GM21576 (cell line): ENCODE data around the gene BMP8B.

Experiments
- ATAC-seq: cut with Tn5 transposase; IDR thresholded peaks from one replicate; pipeline ENCODE4 v1.9.1; 2021; ENCODE audit warnings: mild to moderate bottlenecking, moderate library complexity; ENCODE audit not compliant: unreplicated experiment

The BMP8B gene

DNA sequence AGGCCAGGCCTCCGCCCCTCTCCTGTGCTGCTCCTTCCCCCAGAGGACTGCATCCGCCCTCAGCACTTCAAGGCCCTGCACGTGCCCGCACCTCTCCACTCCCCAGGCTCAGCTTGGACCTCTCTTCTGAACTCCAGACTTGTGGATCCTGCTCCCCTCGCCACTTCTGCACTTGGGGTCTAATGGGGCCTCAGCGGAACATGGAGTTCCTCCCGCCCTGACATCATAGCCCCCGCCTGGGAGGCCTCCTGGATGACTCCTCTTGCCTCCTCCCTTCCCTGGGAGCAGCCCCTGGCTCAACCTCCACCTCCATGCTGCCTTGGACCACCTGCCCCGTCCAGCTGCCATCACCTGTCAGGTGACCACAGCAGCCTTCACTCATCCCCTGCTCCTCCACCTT lies 27.6 kb downstream of the BMP8B start:
- no peak for ATAC-seq

- no peak for ATAC-seq
Observed at GRCh38 chr1:39760074-39761008, 28.3 kb downstream of the BMP8B start.

GRCh38 chr1:39759436-39759726 lies 29.3 kb downstream of the BMP8B start:
- no peak for ATAC-seq

DNA sequence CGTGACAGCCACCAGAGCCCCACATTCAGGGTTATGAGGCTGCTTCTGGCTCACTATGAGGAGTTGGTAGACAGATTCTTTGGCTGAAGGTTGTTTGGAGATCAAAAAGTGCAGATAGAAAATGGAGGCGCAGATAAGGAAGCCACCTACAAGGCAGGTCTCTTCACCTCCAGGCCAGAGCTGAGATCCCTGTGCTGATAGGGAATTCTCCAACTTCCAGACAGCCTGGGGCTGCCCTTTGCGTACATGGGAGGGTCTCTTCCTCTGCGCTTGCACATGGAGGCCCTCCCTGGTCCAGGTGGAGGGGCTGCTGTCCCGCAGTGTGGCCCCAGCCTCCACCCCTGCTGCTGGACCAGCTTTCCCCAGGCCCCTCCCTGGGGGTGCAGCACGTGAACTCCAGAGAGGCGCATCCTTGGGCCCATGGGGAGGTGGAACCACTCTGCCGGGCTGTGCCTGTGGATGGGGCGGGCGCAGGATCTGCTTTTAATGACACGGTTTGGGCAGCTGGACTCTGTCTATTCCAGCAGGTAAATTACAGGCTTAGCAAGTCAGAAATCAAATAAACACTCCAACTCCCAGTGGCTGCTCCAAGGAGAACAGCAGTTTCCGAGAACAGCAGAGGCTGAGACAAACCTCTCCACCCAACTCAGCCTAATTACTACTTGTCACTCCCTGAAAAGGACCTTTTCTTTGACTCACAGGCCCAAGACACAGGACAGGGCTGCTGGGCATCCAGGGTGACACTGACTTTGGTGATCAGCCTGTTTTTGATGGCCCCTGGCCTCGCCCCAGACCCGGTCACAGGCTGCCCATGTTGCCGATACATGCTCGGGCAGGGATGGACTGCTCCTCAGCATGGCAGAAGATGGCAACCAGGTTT lies 29.9 kb downstream of the BMP8B start:
- ATAC-seq = no peak

GRCh38 chr1:39757501-39757900 lies 31.2 kb downstream of the BMP8B start:
- ATAC-seq = no peak

GRCh38 chr1:39755965-39756659 lies 32.6 kb downstream of the BMP8B start:
- no peak for ATAC-seq

- ATAC-seq = no peak
Observed at GRCh38 chr1:39754906-39755504, 33.7 kb downstream of the BMP8B start.

- ATAC-seq = no peak
Observed at GRCh38 chr1:39754026-39754570, 34.6 kb downstream of the BMP8B start.

DNA sequence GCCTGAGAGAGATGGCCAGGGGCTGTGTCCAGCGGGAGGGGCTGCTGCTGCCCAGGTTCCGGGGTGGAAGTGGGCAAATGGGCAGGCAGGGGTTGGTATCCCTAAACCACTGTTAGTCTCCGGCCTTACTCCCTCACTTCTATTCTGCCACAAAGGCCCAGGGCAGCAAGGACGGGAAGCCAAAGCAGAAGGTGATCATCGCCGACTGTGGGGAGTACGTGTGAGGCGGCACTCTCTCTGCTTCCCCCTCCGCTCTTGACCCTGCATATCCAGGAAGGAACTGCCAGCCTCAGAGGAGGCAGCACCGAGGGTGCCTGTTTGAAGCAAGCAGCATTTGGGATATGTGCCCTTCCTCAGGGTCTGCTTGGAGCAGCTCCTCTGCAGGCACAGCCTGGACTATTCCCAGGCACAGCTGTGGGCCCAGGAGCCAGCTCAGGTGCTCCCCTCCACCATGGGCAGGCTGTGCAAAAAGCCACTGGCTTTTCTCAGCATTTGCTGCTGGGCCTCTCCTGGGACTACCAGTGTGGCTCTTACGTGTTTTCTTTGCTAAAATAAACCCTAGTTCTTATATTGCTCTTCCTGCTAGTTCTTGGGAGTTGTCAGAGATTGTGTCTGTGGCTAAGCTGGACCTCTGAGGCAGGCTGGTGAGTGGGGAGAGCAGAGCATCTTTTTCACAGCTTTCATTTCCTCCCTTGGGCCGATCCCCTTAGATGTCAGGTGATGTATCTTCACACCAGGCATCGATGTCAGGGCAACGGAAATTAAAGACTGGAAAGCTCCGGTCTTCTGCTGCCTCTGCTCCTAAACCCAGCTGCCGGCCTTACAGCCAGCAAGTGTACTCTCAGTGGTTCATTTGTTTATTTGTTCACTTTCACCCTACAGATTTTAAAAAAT lies 35.3 kb downstream of the BMP8B start:
- no peak for ATAC-seq

DNA sequence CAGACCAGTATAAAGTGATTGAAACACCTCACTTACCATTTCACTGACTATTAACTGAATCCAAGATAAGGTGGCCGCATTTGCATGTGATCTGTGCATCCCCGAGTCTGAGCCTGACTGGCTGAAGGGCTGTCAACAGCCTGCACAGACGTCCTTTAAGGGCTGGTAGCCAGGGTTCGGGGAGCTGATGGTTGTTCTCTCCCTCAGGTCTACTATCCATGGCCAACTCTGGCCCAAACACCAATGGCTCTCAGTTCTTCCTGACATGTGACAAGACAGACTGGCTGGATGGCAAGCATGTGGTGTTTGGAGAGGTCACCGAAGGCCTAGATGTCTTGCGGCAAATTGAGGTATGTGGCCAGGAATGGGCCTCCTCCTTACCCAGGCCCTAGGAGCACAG lies 36.0 kb downstream of the BMP8B start:
- no peak for ATAC-seq

GRCh38 chr1:39751595-39751994 lies 37.1 kb downstream of the BMP8B start:
- ATAC-seq = no peak

DNA sequence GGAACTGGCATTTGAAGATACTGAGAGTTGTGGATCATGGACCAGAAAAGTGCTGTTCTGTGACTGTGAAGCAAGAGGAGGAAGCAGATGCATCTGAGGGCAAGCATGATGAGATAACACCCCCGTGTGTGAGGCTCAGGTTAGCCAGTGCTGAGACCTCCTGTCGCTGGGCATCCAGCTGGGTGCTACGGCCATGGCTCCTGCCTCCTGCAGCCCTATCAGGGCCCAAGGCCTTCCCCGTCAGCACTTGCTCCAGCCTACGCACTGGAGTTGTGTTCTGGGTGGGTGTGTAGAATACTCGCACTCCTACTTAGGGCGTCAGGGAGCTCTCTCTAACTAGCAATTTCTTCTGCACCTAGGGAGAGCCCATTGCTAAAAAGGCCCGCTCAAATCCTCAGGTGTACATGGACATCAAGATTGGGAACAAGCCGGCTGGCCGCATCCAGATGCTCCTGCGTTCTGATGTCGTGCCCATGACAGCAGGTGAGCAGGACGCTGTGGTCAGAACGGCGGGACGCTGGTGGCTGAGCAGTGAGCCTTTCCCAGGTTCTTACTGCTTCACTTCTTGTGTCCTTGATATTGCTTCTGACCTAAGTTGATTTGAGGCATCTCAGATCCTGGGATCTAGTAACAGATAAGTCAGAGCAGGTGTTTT lies 43.5 kb downstream of the BMP8B start:
- no peak for ATAC-seq

DNA sequence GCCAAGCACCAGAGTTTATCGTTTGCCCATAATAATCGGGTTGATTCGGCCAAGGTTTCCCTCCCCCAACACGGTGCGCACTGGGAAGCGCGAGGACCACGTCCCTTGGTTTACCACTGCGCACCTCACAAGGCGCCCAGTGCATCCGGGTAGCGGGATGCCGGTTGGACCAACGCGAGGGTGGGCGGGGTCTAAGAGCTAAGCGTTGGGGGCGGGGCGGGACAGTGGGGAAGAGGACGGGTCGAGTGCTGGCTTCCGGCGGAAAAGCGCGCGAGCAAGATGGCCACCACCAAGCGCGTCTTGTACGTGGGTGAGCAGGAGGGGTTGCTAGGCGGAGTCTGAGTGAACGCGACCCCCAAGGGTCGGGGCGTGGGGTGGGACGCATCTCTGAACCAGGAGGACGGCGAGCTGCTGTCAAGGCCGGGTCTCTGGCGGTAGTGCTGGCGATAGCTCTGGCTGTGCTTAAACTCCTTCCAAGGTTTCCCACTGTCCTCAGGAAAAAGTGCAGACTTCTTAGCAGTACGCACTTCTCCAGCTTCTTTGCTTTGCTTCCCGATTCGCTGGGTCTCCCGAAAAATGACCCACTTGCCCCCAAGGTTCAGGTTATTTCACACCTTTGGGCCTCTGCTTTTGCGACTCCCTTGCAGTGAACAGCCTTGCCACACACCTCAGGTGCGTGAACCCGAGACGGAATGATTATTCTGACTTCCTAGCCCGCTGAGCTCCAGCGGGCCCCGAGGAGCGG lies 49.9 kb downstream of the BMP8B start, which contains the start of gene PPIE:
TSS of gene PPIE (plus strand) at position 261 of the 745 bp plus-strand sequence. CDS start at position 280, 19 bp downstream.
- peak; percentile 81 for ATAC-seq

- ATAC-seq = no peak
Observed at GRCh38 chr1:39737546-39738169, 51.0 kb downstream of the BMP8B start.

DNA sequence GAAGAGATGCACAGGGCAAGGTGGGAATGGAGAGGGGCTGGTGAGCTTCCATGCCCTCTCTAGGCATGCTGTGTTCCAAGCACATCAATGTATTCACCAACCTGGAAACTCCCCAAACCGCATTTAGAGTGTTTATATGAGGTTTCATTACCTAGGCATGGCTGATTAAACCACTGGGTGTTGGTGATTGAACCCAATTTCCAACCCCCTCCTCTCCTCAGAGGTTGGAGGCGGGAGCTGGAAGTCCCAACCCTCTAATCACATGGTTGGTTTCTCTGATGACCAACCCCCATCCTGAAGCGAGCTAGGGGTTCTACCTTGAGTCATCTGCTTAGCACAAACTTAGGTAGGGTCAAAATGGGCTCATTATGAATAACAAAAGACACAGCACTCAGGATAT lies 52.9 kb downstream of the BMP8B start:
- no peak for ATAC-seq

GRCh38 chr1:39733161-39733560 lies 55.5 kb downstream of the BMP8B start:
- no peak for ATAC-seq

DNA sequence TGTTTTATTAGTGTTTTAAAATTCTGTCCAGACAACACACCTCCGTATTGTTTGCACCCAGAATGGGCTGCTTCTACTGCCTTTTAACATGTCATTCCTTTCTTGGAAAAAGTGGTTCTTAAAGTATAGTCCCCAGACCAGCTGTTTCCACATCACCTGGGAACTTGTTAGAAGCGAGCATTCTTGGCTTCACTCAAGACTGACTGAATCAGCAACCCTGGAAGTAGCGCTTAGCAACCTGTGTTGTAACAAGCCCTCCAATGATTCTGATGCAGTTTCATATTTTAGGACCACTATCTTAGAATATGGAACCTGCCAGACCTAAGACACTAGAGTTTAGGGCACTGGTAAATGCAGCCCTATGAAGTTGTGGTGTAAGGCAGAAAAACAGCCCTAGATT lies 55.9 kb downstream of the BMP8B start:
- ATAC-seq = no peak

DNA sequence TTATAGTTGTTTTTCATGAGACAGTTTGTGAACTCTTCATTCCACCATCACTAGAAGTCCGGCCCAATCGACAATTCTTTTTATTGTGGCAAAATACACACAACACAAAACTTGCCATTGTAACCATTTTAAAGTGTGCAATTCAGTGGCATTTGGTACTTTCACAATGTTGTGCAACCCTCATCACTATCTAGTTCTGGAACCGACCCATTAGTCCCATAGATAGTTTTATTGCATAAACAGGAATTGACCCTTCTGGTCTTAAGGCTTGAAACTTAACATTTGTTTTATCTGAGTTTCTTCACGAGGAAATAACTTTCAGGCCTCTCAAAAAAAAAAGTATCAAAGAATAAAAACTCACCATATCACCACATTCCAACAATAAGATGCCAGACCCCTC lies 58.8 kb downstream of the BMP8B start:
- no peak for ATAC-seq
